K562 (cell line): ENCODE data around the gene GORASP1. TPM values are rescaled to one million over a fixed set of nuclear protein-coding genes. Genes with fewer than 3 reads are reported as not detected.
A peak's percentile ranks its signal among the peaks of the same experiment; 100 is the strongest.

Experiments used
- ATAC-seq: fragments of 200-7000 bp; cut with Tn5 transposase; 3 replicates; pipeline ENCODE4 v1.9.1; 2020; ENCODE audit warnings: moderate library complexity
- BruUV-seq: library from RNA; stranded (reverse); fragments of 400-500 nt; replicated peaks from 2 replicates; lab custom pipeline; 2021; lab: Mats Ljungman, UMichigan
- CTCF ChIA-PET: fragments of 300-600 bp; formaldehyde crosslinking; extraction: SDS; loops from one replicate; lab custom pipeline; 2021; ENCODE audit warnings: low intra/inter-chr PET ratio; lab: Yijun Ruan, JAX
- POLR2A ChIA-PET: fragments of 300-600, 350-650 bp; sonication (Branson Sonifier 250); formaldehyde crosslinking; extraction: SDS; loops from one replicate; lab custom pipeline; 2021; ENCODE audit warnings: antibody characterized with exemption, inconsistent platforms; lab: Yijun Ruan, JAX
- DNase-seq, 4 experiments: peaks; one replicate each; pipeline versions ENCODE4 v3.0.0 to v3.0.0-alpha.2; 2011 to 2018; ENCODE audit warnings: low spot score in 3 of 4, mixed read lengths in 3 of 4; ENCODE audit errors: extremely low read depth in 1 of 4
- FAIRE-seq: peaks from 2 replicates; lab custom pipeline; 2011; peaks lifted over from hg19 to GRCh38; lab: Jason Lieb, UNC
- H2AFZ ChIP-seq: 2 replicates; pipeline ENCODE4 v1.6.0; 2011; ENCODE audit warnings: low read depth, low read length, control low read depth, inconsistent platforms
- H3K27ac ChIP-seq: fragments of 200-600 bp; 3 replicates; pipeline ENCODE4 v1.8.0; 2011; ENCODE audit warnings: low read depth, mild to moderate bottlenecking, control low read depth, inconsistent platforms, low read length, moderate library complexity, mixed read lengths; ENCODE audit errors: extremely low read depth
- H3K27me3 ChIP-seq, 2 experiments: fragments of 300-600 bp in 1 of 2; 2 replicates in 1 of 2; 3 replicates in 1 of 2; pipeline versions ENCODE4 v1.6.0 to v1.8.0; 2011; ENCODE audit warnings: inconsistent platforms in 2 of 2, low read length in 2 of 2, mild to moderate bottlenecking in 1 of 2, mixed read lengths in 1 of 2, moderate library complexity in 1 of 2; ENCODE audit not compliant: control insufficient read depth in 2 of 2, insufficient read depth in 2 of 2
- H3K36me3 ChIP-seq: fragments of 300-600 bp; 3 replicates; pipeline ENCODE4 v1.8.0; 2011; ENCODE audit warnings: mild to moderate bottlenecking, low read length, inconsistent platforms; ENCODE audit not compliant: control insufficient read depth, insufficient read depth
- H3K4me1 ChIP-seq, 2 experiments: fragments of 200-600 bp in 1 of 2; replicated peaks in 1 of 2; 2 replicates in 1 of 2; 3 replicates in 1 of 2; pipeline versions ENCODE4 v1.5.1 to v1.8.0; 2011; ENCODE audit warnings: inconsistent platforms in 2 of 2, low read length in 2 of 2, mild to moderate bottlenecking in 1 of 2, mixed read lengths in 1 of 2, moderate library complexity in 1 of 2; ENCODE audit not compliant: control insufficient read depth in 2 of 2, insufficient read depth in 2 of 2
- H3K4me2 ChIP-seq: 2 replicates; pipeline ENCODE4 v1.6.1; 2011; ENCODE audit warnings: low read length, control low read depth, inconsistent platforms, mixed read lengths; ENCODE audit not compliant: insufficient read depth
- H3K4me3 ChIP-seq: fragments of 200-600 bp; sonication (generic), shearing (Covaris generic); 2 replicates; pipeline ENCODE4 v1.5.1; 2016; ENCODE audit warnings: control low read depth, inconsistent platforms
- H3K79me2 ChIP-seq: fragments of 200-600 bp; 3 replicates; pipeline ENCODE4 v1.8.0; 2011; ENCODE audit warnings: low read length, inconsistent platforms; ENCODE audit not compliant: control insufficient read depth, insufficient read depth
- H3K9ac ChIP-seq, 2 experiments: 2 replicates each; pipeline versions ENCODE4 v1.6.0 to v1.6.1; 2011; ENCODE audit warnings: low read depth in 2 of 2, low read length in 2 of 2, control low read depth in 1 of 2, inconsistent platforms in 1 of 2, mild to moderate bottlenecking in 1 of 2, mixed read lengths in 1 of 2; ENCODE audit not compliant: insufficient read depth in 1 of 2
- H3K9me1 ChIP-seq: one replicate; pipeline ENCODE4 v1.6.0; 2011; ENCODE audit warnings: inconsistent platforms, mild to moderate bottlenecking, low read length, moderate library complexity; ENCODE audit not compliant: control insufficient read depth, insufficient read depth
- H3K9me3 ChIP-seq: replicated peaks from 2 replicates; pipeline ENCODE4 v1.5.1; 2011; ENCODE audit warnings: low read depth, low read length, inconsistent platforms; ENCODE audit not compliant: control insufficient read depth, insufficient read depth
- H4K20me1 ChIP-seq: replicated peaks from 2 replicates; pipeline ENCODE4 v1.6.1; 2011; ENCODE audit warnings: low read length, inconsistent platforms, mixed read lengths; ENCODE audit not compliant: control insufficient read depth, insufficient read depth
- YY1 ChIP-seq, 3 experiments: IDR thresholded peaks; 2 replicates each; pipeline ENCODE4 v1.6.1; 2011; ENCODE audit warnings: low read length in 2 of 3, mild to moderate bottlenecking in 2 of 3, moderate library complexity in 2 of 3, borderline replicate concordance in 1 of 3, control low read depth in 1 of 3, low read depth in 1 of 3; ENCODE audit not compliant: insufficient read depth in 3 of 3, insufficient replicate concordance in 2 of 3, control insufficient read depth in 1 of 3, insufficient read length in 1 of 3; ENCODE audit errors: extremely low read depth in 1 of 3
- ZFP36 ChIP-seq: fragments of 150-350 bp; IDR thresholded peaks from 2 replicates; pipeline ENCODE4 v1.6.1; 2018; ENCODE audit warnings: low read length, low read depth; ENCODE audit not compliant: partially characterized antibody
- ZFX ChIP-seq: sonication (generic); formaldehyde crosslinking; IDR thresholded peaks from 2 replicates; pipeline ENCODE4 v1.8.0; 2022; ENCODE audit warnings: mild to moderate bottlenecking, missing genetic modification reagents, moderate library complexity
- ZNF655 ChIP-seq: fragments of 250-450 bp; sonication (Bioruptor Pico); IDR thresholded peaks from 2 replicates; pipeline ENCODE4 v1.5.0; 2021
- WGBS: fragments of 100-300 bp; shearing (Covaris generic); methylation state at CpG from one replicate; pipeline ENCODE4 v1.1.6; 2016; ENCODE audit warnings: low coverage, mixed read lengths; ENCODE audit not compliant: insufficient coverage; ENCODE audit errors: missing lambda C conversion rate; 5-methylcytosine and 5-hydroxymethylcytosine counted together
- in situ Hi-C: fragments of 300-500 bp; cut with MboI; formaldehyde crosslinking; loops from 4 replicates; pipeline ENCODE4 v1.15.0; 2018; ENCODE audit warnings: inconsistent platforms, mixed read lengths
- intact Hi-C: fragments of 100-400 bp; cut with micrococcal nuclease; formaldehyde crosslinking; loops from 2 replicates; pipeline ENCODE4 v1.14.2; 2022
- polyA plus RNA-seq, 8 experiments: library from polyadenylated mRNA; depleted of rRNA in 4 of 8; stranded (reverse) in 5 of 8; unstranded in 3 of 8; fragments of >200 nt; fragmentation: Nextera tagmentation in 2 of 8; fragmentation: Illumina TruSeq in 1 of 8; extraction: Ambion mirVana in 2 of 8; extraction: Trizol in 1 of 8; gene quantifications; 2 replicates each; pipeline versions ENCODE4 v1.2.1 to v1.2.3, GENCODE V29; 2011 to 2014; ENCODE audit warnings: inconsistent platforms in 1 of 8, missing spikeins in 1 of 8
- total RNA-seq, 7 experiments: library from RNA; depleted of rRNA in 6 of 7; stranded (reverse); fragments of >200 nt in 6 of 7; fragmentation: Illumina TruSeq in 2 of 7; extraction: Trizol in 2 of 7; gene quantifications; 2 replicates each; pipeline versions ENCODE4 v1.2.1 to v1.2.3, GENCODE V29; 2011 to 2021; ENCODE audit warnings: low replicate concordance in 1 of 7

Gene GORASP1
- total and polyA plus RNA-seq, 9 of the 15 experiments (the other 6 are each of a cell fraction or from before 2014, with no cell fraction given), result 8.4 to 87.9 (median 67.6) TPM

DNA sequence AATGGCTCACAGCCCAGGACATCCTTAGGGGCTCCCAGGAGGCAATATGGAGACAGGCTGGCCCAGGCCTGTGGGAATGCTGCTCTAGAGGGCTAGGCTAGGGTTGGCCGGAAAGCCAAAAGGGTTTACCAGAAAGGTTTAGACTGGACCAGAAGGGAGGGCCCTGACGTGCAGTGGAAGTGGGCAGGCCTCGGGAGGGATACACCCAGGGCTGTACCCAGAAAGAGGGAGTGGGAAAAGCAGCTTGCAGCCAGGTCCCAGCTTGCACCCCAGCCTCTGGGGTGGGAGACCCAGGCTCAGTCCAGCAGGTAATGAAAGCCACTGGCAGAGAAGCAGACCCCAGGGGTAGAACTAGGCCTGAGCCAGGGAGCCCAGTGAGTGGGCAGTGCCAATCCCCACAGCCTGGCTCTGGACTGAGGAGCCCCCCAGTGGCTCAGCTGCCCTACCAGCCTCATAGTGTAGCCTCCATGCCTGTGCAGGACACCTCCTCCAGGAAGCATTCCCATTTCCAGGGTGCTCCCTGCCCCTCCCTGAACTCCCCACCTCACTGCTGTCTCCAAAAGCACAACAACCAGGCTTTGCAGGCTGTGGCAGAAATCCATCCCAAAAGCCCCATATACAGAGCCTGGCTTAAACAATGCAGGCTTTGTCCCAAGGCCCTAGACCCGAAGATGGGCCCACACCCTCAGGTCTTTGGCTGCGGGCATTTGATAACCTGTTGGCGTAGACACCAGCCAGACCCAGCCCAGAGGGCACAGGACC lies 3.5 kb downstream of the GORASP1 start:
- H3K9me1 ChIP-seq, result peaks cover 4% of the 10 kb centered on the region
- BruUV-seq, result no TSS peak
- no peak for FAIRE-seq
- in situ Hi-C loops, result no loop called here
- no peak for TF ChIP-seq YY1 (IDR thresholded peaks at IDR 0.05; ENCODE audit: borderline replicate concordance in 1 of 3, control insufficient read depth in 1 of 3, extremely low read depth in 1 of 3, insufficient read depth in 3 of 3, insufficient read length in 1 of 3, insufficient replicate concordance in 2 of 3, low read depth in 1 of 3, low read length in 2 of 3)
- TF ChIP-seq ZFP36, result peak; percentile 78
- no peak for TF ChIP-seq ZNF655 (CRISPR knock-in tag)
- 0 out of 2 replicates have a peak, but pooled peaks have one; percentile 26 for TF ChIP-seq ZFX (CRISPR knock-in tag)
- no peak overlapping the region for H2AFZ ChIP-seq
- ChIA-PET POLR2A (interaction anchor here (0.9 to 1.4 kb wide), 2 partner anchors 9 to 302 kb away, joined by 3 to 4 read pairs; partner anchors contain the start of gene RPSA), CTCF (interaction anchor here (0.6 kb wide), 1 partner anchor 1253 kb away, joined by 3 read pairs; no protein-coding TSS in a partner anchor)
- H4K20me1 ChIP-seq, result peaks cover 13% of the 10 kb centered on the region
- H3K27me3 ChIP-seq, result no peaks in the 10 kb centered on the region
- peaks cover 52% of the 10 kb centered on the region for H3K79me2 ChIP-seq
- H3K9me3 ChIP-seq, result no peaks in the 10 kb centered on the region
- no peak overlapping the region for H3K27ac ChIP-seq
- peaks cover 53% of the 10 kb centered on the region for H3K36me3 ChIP-seq
- DNase-seq, result no peak
- ATAC-seq, result no peak
- H3K9ac ChIP-seq, result peak overlapping the region in 1 of 2 experiments; percentile 68; a peak in 2 of 4 replicates
- intact Hi-C loops, result no loop called here
- H3K4me1 ChIP-seq, result peaks cover 21 to 45% of the 10 kb centered on the region in 2 experiments; a peak in 4 of 5 replicates
- no peak overlapping the region for H3K4me3 ChIP-seq
- no peak overlapping the region for H3K4me2 ChIP-seq
- 93% methylated on average over 6 of the region's 6 CpGs for WGBS
